ENCODE data around the gene AGFG2. TPM values are rescaled to one million over a fixed set of nuclear protein-coding genes. Genes with fewer than 3 reads are reported as not detected.

The AGFG2 gene
- total and polyA plus RNA-seq, 4 donors, result 37.2 to 48.8 (median 42.3) TPM

DNA sequence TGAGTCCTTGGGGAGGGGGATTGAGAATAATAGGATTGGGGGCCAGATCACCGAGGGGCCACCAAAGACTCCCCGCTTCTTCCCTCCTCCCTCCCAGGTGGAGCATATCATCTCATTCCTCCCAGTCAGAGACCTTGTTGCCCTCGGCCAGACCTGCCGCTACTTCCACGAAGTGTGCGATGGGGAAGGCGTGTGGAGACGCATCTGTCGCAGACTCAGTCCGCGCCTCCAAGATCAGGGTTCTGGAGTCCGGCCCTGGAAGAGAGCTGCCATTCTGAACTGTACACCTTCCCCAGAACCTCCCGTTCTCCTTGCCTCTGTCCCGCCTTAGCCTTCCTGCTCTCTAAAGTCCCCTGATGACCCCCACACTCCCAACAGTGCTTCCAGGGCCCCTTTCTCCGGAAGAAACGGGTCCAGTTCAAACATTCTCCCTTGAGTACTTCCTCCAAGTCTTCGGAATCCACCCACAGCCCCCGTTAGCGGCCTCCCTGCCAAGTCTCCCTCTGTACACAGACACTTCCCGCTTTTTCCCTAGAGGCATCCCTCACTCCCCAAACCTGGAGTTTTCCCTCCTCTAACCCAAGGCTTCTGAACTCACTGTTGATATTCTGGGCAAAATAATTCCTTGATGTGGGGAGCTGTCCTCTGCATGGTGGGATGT lies 51.2 kb downstream of the AGFG2 start:
- DNase-seq (ENCODE audit: low spot score), result no peak
- Histone ChIP-seq H3K27ac (ENCODE audit: low read depth in 1 of 2, low read length in 2 of 2) (no peak overlapping the region), H3K9me3 (ENCODE audit: control insufficient read depth in 4 of 4, low read length in 3 of 4) (no peaks in the 10 kb centered on the region), H3K4me1 (ENCODE audit: control insufficient read depth in 4 of 4, insufficient read depth in 4 of 4, low read length in 3 of 4) (peaks cover 0 to 9% (median 4%) of the 10 kb centered on the region in 4 donors), H3K9ac (ENCODE audit: low read depth in 1 of 2, low read length in 2 of 2) (no peak overlapping the region), H3K36me3 (ENCODE audit: control insufficient read depth in 4 of 4, insufficient read depth in 3 of 4, low read depth in 1 of 4, low read length in 3 of 4) (no peaks in the 10 kb centered on the region), H3K4me3 (ENCODE audit: low read depth in 1 of 3, low read length in 3 of 3) (no peak overlapping the region), H3K27me3 (ENCODE audit: control insufficient read depth in 4 of 4, insufficient read depth in 4 of 4, low read length in 3 of 4) (no peaks in the 10 kb centered on the region)
- 67% methylated on average over 20 of the region's 20 CpGs for WGBS
- TF ChIP-seq HNF4G (IDR thresholded peaks at IDR 0.05), result no peak
- TF ChIP-seq, protein P1, sequence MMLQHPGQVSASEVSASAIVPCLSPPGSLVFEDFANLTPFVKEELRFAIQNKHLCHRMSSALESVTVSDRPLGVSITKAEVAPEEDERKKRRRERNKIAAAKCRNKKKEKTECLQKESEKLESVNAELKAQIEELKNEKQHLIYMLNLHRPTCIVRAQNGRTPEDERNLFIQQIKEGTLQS (IDR thresholded peaks at IDR 0.05), result no peak
- no peak for TF ChIP-seq HNF4A (conservative IDR thresholded peaks at IDR 0.05)
- TF ChIP-seq TAF1 (conservative IDR thresholded peaks at IDR 0.05), result no peak
- TF ChIP-seq, protein P2, sequence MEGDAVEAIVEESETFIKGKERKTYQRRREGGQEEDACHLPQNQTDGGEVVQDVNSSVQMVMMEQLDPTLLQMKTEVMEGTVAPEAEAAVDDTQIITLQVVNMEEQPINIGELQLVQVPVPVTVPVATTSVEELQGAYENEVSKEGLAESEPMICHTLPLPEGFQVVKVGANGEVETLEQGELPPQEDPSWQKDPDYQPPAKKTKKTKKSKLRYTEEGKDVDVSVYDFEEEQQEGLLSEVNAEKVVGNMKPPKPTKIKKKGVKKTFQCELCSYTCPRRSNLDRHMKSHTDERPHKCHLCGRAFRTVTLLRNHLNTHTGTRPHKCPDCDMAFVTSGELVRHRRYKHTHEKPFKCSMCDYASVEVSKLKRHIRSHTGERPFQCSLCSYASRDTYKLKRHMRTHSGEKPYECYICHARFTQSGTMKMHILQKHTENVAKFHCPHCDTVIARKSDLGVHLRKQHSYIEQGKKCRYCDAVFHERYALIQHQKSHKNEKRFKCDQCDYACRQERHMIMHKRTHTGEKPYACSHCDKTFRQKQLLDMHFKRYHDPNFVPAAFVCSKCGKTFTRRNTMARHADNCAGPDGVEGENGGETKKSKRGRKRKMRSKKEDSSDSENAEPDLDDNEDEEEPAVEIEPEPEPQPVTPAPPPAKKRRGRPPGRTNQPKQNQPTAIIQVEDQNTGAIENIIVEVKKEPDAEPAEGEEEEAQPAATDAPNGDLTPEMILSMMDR (IDR thresholded peaks at IDR 0.05; ENCODE audit: low read depth, low read length, missing input control), result no peak
- no peak for TF ChIP-seq RXRA (IDR thresholded peaks at IDR 0.05)
- no peak for TF ChIP-seq GABPA (IDR thresholded peaks at IDR 0.05 in 1 of 2, conservative IDR thresholded peaks at IDR 0.05 in 1 of 2)
- TF ChIP-seq, protein P3, sequence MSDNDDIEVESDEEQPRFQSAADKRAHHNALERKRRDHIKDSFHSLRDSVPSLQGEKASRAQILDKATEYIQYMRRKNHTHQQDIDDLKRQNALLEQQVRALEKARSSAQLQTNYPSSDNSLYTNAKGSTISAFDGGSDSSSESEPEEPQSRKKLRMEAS (IDR thresholded peaks at IDR 0.05), result no peak
- TF ChIP-seq NR2F2 (IDR thresholded peaks at IDR 0.05), result no peak
- TF ChIP-seq YY1 (IDR thresholded peaks at IDR 0.05), result no peak
- TF ChIP-seq JUND (IDR thresholded peaks at IDR 0.05), result no peak
- TF ChIP-seq, protein P4, sequence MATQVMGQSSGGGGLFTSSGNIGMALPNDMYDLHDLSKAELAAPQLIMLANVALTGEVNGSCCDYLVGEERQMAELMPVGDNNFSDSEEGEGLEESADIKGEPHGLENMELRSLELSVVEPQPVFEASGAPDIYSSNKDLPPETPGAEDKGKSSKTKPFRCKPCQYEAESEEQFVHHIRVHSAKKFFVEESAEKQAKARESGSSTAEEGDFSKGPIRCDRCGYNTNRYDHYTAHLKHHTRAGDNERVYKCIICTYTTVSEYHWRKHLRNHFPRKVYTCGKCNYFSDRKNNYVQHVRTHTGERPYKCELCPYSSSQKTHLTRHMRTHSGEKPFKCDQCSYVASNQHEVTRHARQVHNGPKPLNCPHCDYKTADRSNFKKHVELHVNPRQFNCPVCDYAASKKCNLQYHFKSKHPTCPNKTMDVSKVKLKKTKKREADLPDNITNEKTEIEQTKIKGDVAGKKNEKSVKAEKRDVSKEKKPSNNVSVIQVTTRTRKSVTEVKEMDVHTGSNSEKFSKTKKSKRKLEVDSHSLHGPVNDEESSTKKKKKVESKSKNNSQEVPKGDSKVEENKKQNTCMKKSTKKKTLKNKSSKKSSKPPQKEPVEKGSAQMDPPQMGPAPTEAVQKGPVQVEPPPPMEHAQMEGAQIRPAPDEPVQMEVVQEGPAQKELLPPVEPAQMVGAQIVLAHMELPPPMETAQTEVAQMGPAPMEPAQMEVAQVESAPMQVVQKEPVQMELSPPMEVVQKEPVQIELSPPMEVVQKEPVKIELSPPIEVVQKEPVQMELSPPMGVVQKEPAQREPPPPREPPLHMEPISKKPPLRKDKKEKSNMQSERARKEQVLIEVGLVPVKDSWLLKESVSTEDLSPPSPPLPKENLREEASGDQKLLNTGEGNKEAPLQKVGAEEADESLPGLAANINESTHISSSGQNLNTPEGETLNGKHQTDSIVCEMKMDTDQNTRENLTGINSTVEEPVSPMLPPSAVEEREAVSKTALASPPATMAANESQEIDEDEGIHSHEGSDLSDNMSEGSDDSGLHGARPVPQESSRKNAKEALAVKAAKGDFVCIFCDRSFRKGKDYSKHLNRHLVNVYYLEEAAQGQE (IDR thresholded peaks at IDR 0.05), result no peak
- TF ChIP-seq SP1 (IDR thresholded peaks at IDR 0.05), result no peak
- TF ChIP-seq, protein P5, sequence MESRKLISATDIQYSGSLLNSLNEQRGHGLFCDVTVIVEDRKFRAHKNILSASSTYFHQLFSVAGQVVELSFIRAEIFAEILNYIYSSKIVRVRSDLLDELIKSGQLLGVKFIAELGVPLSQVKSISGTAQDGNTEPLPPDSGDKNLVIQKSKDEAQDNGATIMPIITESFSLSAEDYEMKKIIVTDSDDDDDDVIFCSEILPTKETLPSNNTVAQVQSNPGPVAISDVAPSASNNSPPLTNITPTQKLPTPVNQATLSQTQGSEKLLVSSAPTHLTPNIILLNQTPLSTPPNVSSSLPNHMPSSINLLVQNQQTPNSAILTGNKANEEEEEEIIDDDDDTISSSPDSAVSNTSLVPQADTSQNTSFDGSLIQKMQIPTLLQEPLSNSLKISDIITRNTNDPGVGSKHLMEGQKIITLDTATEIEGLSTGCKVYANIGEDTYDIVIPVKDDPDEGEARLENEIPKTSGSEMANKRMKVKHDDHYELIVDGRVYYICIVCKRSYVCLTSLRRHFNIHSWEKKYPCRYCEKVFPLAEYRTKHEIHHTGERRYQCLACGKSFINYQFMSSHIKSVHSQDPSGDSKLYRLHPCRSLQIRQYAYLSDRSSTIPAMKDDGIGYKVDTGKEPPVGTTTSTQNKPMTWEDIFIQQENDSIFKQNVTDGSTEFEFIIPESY (IDR thresholded peaks at IDR 0.05), result no peak
- no peak for TF ChIP-seq FOXA1 (IDR thresholded peaks at IDR 0.05)
- TF ChIP-seq RAD21 (IDR thresholded peaks at IDR 0.05), result no peak
- TF ChIP-seq FOXA2 (IDR thresholded peaks at IDR 0.05), result no peak
- no peak for TF ChIP-seq EGR1 (IDR thresholded peaks at IDR 0.05; ENCODE audit: low read depth in 2 of 2)

Data from liver (tissue), 9 donors.